IPS-NIHi7 (cell line): Measurements from ENCODE around the gene FAHD2A.
A peak's percentile ranks its signal among the peaks of the same experiment; 100 is the strongest.
"Not testable (repeated sequence)": the region's sequence is repeated elsewhere in the genome, so short reads cannot be mapped to it uniquely, and the experiment has no call there.

ENCODE experiments used
- DNase-seq: peaks from one replicate; pipeline ENCODE4 v3.0.0; 2012; ENCODE audit warnings: mixed read lengths; ENCODE audit errors: extremely low spot score

The FAHD2A gene

GRCh38 chr2:95375532-95376150 is 26.9 kb upstream of the FAHD2A start:
- DNase-seq = no peak

GRCh38 chr2:95376311-95377215 is 25.9 kb upstream of the FAHD2A start:
- no peak for DNase-seq

GRCh38 chr2:95377216-95378123 is 25.0 kb upstream of the FAHD2A start:
- no peak for DNase-seq

GRCh38 chr2:95378281-95378680 is 24.2 kb upstream of the FAHD2A start:
- DNase-seq = not testable (repeated sequence)

GRCh38 chr2:95379371-95379831 is 23.1 kb upstream of the FAHD2A start:
- peak; percentile 57 for DNase-seq

- DNase-seq = no peak
These were observed 22.2 kb upstream of the FAHD2A start for GRCh38 chr2:95380280-95380679.

GRCh38 chr2:95380731-95381130 is 21.8 kb upstream of the FAHD2A start:
- DNase-seq = no peak

- DNase-seq = no peak
These were observed 21.0 kb upstream of the FAHD2A start for GRCh38 chr2:95381212-95382191.

GRCh38 chr2:95382192-95382591 is 20.3 kb upstream of the FAHD2A start:
- no peak for DNase-seq

- no peak for DNase-seq
These were observed 19.5 kb upstream of the FAHD2A start for GRCh38 chr2:95382686-95383634.

- no peak for DNase-seq
These were observed 18.9 kb upstream of the FAHD2A start for GRCh38 chr2:95383635-95384027.

GRCh38 chr2:95384854-95385569 is 17.5 kb upstream of the FAHD2A start:
- peak; percentile 50 for DNase-seq

- no peak for DNase-seq
These were observed 16.9 kb upstream of the FAHD2A start for GRCh38 chr2:95385570-95385984.

GRCh38 chr2:95386031-95386430 is 16.5 kb upstream of the FAHD2A start:
- DNase-seq = no peak

- DNase-seq = no peak
These were observed 15.2 kb upstream of the FAHD2A start for GRCh38 chr2:95387358-95387757.

GRCh38 chr2:95388091-95388692 is 14.3 kb upstream of the FAHD2A start:
- DNase-seq = peak; percentile 3

GRCh38 chr2:95388856-95389244 is 13.7 kb upstream of the FAHD2A start:
- DNase-seq = no peak
